Measurements from ENCODE around the gene FAM110C.

- no peak for TF ChIP-seq CTCF (optimal IDR thresholded peaks at IDR 0.05 in 1 of 3, IDR thresholded peaks at IDR 0.05 in 1 of 3, conservative IDR thresholded peaks at IDR 0.05 in 1 of 3; ENCODE audit: extremely low read depth in 1 of 3, insufficient read depth in 2 of 3, low read length in 3 of 3)
- no peak for TF ChIP-seq EZH2 (IDR thresholded peaks at IDR 0.05; ENCODE audit: low read length)
These were observed 20.8 kb downstream of the FAM110C start for GRCh38 chr2:25543-25942.

All from keratinocyte (primary cell).